Left ventricle myocardium inferior (tissue), 1 donor: ENCODE data around the gene PODXL2. TPM values are rescaled to one million over a fixed set of nuclear protein-coding genes. Genes with fewer than 3 reads are reported as not detected.

ENCODE experiments used
- DNase-seq: peaks from one replicate; pipeline ENCODE4 v3.0.0-alpha.2; 2020
- H3K27ac ChIP-seq: fragments of 200-600 bp; replicated peaks from 2 replicates; pipeline ENCODE4 v1.8.0; 2021
- H3K27me3 ChIP-seq: fragments of 200-600 bp; 2 replicates; pipeline ENCODE4 v1.8.0; 2021; ENCODE audit warnings: low read depth
- H3K36me3 ChIP-seq: fragments of 200-600 bp; 2 replicates; pipeline ENCODE4 v1.8.0; 2021
- H3K4me1 ChIP-seq: fragments of 200-600 bp; 2 replicates; pipeline ENCODE4 v1.8.0; 2021
- H3K4me3 ChIP-seq: fragments of 200-600 bp; 2 replicates; pipeline ENCODE4 v1.8.0; 2021; ENCODE audit warnings: mild to moderate bottlenecking, moderate library complexity
- H3K9me3 ChIP-seq: fragments of 200-600 bp; replicated peaks from 2 replicates; pipeline ENCODE4 v1.8.0; 2021
- CTCF ChIP-seq: fragments of 200-600 bp; IDR thresholded peaks from 2 replicates; pipeline ENCODE4 v1.8.0; 2021; ENCODE audit warnings: antibody characterized with exemption, mild to moderate bottlenecking, borderline replicate concordance
- intact Hi-C: fragments of 100-400 bp; cut with micrococcal nuclease; formaldehyde crosslinking; loops from one replicate; pipeline ENCODE4 v1.11.0; 2022
- total RNA-seq: library from RNA; stranded (reverse); fragmentation: NEBNext Ultra II Directional; extraction: Animal tissue kit (Norgen Biotek cat#: 25700); gene quantifications from one replicate; pipeline ENCODE4 v1.2.1, GENCODE V29; 2021
- donor health status: DM: no; HTN: yes; CAD: no; lungs with severe emphysema.

The PODXL2 gene
- total RNA-seq, 1 donor from 2014 or later, result 1.7 TPM

DNA sequence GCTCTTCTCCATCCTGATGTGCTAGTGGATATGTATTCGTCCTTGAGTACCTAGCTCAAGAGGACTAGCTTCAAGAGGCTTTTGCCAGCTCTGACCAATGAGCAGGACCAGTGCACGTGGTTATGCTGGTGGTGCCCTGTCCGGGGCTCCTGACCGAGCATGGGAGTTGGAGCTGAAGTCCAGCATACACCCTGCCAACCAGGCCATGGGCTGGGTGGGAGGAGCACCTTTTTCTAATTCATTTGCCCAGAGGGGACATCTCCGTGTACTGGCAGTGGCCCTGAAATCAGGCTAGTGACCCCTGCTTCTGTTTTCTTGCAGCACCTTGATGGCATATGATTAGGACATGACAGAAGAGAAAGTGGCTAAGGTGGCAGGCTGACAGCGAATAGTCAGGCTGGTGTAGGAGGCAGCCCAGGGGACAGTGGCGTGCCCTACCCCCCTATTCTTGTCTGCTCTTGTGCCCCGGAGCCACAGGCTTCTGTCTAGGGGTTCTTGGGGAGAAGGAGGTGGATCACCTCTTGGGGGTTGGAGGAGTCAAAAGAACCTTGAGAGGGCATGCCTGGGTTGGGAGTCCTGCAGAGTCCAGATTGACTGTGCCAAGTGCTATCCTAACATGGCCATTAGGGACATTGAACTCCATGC, 16.5 kb downstream of the PODXL2 start:
- TF ChIP-seq CTCF, result no peak
- Histone ChIP-seq H3K27me3 (no peaks in the 10 kb centered on the region), H3K4me1 (no peaks in the 10 kb centered on the region), H3K4me3 (no peak overlapping the region), H3K9me3 (no peaks in the 10 kb centered on the region), H3K27ac (no peak overlapping the region), H3K36me3 (no peaks in the 10 kb centered on the region)
- intact Hi-C loops, result no loop called here
- no peak for DNase-seq

- no peak for TF ChIP-seq CTCF
- no peak overlapping the region for H3K27ac ChIP-seq
- H3K4me1 ChIP-seq, result no peaks in the 10 kb centered on the region
- no peaks in the 10 kb centered on the region for H3K27me3 ChIP-seq
- H3K36me3 ChIP-seq, result no peaks in the 10 kb centered on the region
- no peak for DNase-seq
- no peaks in the 10 kb centered on the region for H3K9me3 ChIP-seq
- intact Hi-C loops, result no loop called here
- no peak overlapping the region for H3K4me3 ChIP-seq
Measured at GRCh38 chr3:127646501-127647046, 17.6 kb downstream of the PODXL2 start.

DNA sequence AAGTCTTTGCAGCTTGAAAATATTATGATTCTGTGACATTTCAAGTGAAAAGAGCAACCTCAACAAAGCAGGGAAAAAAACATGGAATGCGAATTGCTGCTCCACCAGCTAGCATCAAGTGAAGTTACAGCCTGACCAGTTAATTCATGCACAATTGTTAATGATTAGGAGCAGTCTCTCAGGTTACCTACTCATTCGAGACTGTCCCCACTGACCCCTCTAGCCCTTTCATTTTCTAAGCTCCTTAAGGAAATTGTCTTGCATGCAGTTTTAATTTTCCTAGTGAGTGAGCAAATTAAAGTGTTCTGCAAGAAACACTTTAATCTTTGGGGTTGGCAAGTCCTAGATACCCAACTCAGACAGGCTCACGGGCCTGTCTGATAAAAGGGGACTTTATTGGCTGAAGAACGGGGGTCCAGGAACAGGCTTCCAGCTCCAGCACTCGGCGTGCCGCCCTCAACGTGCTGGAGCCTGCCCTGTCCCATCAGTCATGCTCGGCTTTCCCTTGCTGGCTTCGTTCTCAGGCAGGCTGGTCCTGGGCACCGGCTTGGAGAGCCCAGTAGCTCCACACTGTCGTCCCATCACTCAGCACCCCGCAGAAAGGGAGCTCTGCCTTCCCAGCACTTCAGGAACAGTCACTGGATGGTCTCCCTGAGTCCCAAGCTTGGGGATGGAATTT, 18.3 kb downstream of the PODXL2 start:
- no peak overlapping the region for H3K4me3 ChIP-seq
- H3K27ac ChIP-seq, result no peak overlapping the region
- no peaks in the 10 kb centered on the region for H3K27me3 ChIP-seq
- DNase-seq, result no peak
- intact Hi-C loops, result no loop called here
- no peak for TF ChIP-seq CTCF
- no peaks in the 10 kb centered on the region for H3K9me3 ChIP-seq
- peaks cover 2% of the 10 kb centered on the region for H3K4me1 ChIP-seq
- H3K36me3 ChIP-seq, result no peaks in the 10 kb centered on the region

- no peak for TF ChIP-seq CTCF
- DNase-seq, result no peak
- intact Hi-C loops, result no loop called here
Measured at GRCh38 chr3:127647845-127648204, 18.8 kb downstream of the PODXL2 start.

DNA sequence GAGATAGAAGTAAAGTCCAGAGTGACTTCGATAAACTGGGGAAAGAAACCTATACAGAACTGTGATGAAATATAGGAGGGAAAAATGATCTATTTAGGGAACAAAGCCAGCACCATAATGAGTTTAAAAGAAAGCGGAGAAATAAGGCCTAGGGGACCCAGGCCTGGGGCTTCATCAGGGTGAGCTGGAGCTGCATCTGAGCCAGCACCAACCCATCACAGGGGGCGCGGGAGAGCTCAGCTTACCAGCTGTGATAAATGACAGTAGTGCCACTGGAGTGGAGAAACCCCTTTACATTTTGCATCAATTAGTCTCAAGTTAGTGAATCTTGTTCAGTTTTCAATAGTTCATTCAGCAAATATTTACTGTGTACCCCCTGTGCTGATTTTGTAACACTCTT, 21.3 kb downstream of the PODXL2 start:
- Histone ChIP-seq H3K36me3 (no peaks in the 10 kb centered on the region), H3K27me3 (no peaks in the 10 kb centered on the region), H3K4me3 (no peak overlapping the region), H3K4me1 (peaks cover 5% of the 10 kb centered on the region), H3K27ac (no peak overlapping the region), H3K9me3 (no peaks in the 10 kb centered on the region)
- DNase-seq, result no peak
- no peak for TF ChIP-seq CTCF
- intact Hi-C loops, result loop anchor here (5.0 kb wide), 2 partner anchors 177 to 322 kb away; no protein-coding TSS in a partner anchor

More at GRCh38 chr3:127647845-127648204, 18.8 kb downstream of the PODXL2 start:
- no peak overlapping the region for H3K4me3 ChIP-seq
- H3K27ac ChIP-seq, result no peak overlapping the region
- peaks cover 5% of the 10 kb centered on the region for H3K4me1 ChIP-seq
- no peaks in the 10 kb centered on the region for H3K27me3 ChIP-seq
- H3K9me3 ChIP-seq, result no peaks in the 10 kb centered on the region
- H3K36me3 ChIP-seq, result no peaks in the 10 kb centered on the region
